PC-9 (cell line): ENCODE data around the gene ARHGAP32. TPM values are rescaled to one million over a fixed set of nuclear protein-coding genes. Genes with fewer than 3 reads are reported as not detected.
"Not testable (repeated sequence)": the region's sequence is repeated elsewhere in the genome, so short reads cannot be mapped to it uniquely, and the experiment has no call there.

Experiments used
- BruUV-seq: library from RNA; stranded (reverse); fragments of 400-500 nt; replicated peaks from 2 replicates; lab custom pipeline; 2021; lab: Mats Ljungman, UMichigan
- CTCF ChIA-PET: fragments of 300-600 bp; sonication (Branson Sonifier 250); formaldehyde crosslinking; loops from one replicate; lab custom pipeline; 2022; ENCODE audit warnings: antibody characterized with exemption; lab: Charles Lee
- POLR2A ChIA-PET: fragments of 300-600 bp; sonication (Branson Sonifier 250); formaldehyde crosslinking; loops from one replicate; lab custom pipeline; 2022; ENCODE audit warnings: antibody characterized with exemption; ENCODE audit not compliant: unreplicated experiment; lab: Charles Lee
- DNase-seq, 2 experiments: peaks; one replicate each; pipeline versions ENCODE4 v3.0.0 to v3.0.0-alpha.2; 2015 to 2022; ENCODE audit warnings: mixed read lengths in 1 of 2
- H2AFZ ChIP-seq: fragments of 200-600 bp; sonication (generic); 2 replicates; pipeline ENCODE4 v1.8.1; 2017; ENCODE audit warnings: antibody characterized with exemption
- H3F3A ChIP-seq: fragments of 200-600 bp; sonication (generic); 2 replicates; pipeline ENCODE4 v1.8.1; 2017; ENCODE audit warnings: antibody characterized with exemption, mild to moderate bottlenecking, low read depth; ENCODE audit not compliant: insufficient read depth
- H3K27ac ChIP-seq: fragments of 200-600 bp; sonication (generic); 2 replicates; pipeline ENCODE4 v1.6.1; 2016; ENCODE audit warnings: mixed run types
- H3K27me3 ChIP-seq: fragments of 200-600 bp; sonication (generic); 2 replicates; pipeline ENCODE4 v1.6.1; 2016; ENCODE audit warnings: low read depth, mixed run types; ENCODE audit not compliant: insufficient read depth
- H3K36me3 ChIP-seq: fragments of 200-600 bp; sonication (generic); 2 replicates; pipeline ENCODE4 v1.6.1; 2016; ENCODE audit warnings: low read depth, mixed run types
- H3K4me1 ChIP-seq: fragments of 200-600 bp; sonication (generic); replicated peaks from 2 replicates; pipeline ENCODE4 v1.6.1; 2016; ENCODE audit warnings: mixed run types; ENCODE audit not compliant: insufficient read depth
- H3K4me2 ChIP-seq: fragments of 200-600 bp; sonication (generic); 2 replicates; pipeline ENCODE4 v1.6.1; 2017; ENCODE audit warnings: mixed run types
- H3K4me3 ChIP-seq: fragments of 200-600 bp; sonication (generic); 2 replicates; pipeline ENCODE4 v1.6.1; 2016; ENCODE audit warnings: mixed run types
- H3K79me2 ChIP-seq: fragments of 200-600 bp; sonication (generic); 2 replicates; pipeline ENCODE4 v1.6.1; 2017; ENCODE audit warnings: low read depth, mixed run types
- H3K9me2 ChIP-seq: fragments of 200-600 bp; sonication (generic); 2 replicates; pipeline ENCODE4 v1.8.1; 2017; ENCODE audit warnings: mild to moderate bottlenecking; ENCODE audit not compliant: insufficient read depth
- H3K9me3 ChIP-seq: fragments of 200-600 bp; sonication (generic); 2 replicates; pipeline ENCODE4 v1.8.1; 2016; ENCODE audit warnings: low read depth; ENCODE audit not compliant: insufficient read depth
- H4K20me1 ChIP-seq: fragments of 200-600 bp; sonication (generic); 2 replicates; pipeline ENCODE4 v1.8.1; 2017; ENCODE audit not compliant: insufficient read depth
- EZH2 ChIP-seq: fragments of 200-600 bp; sonication (generic); IDR thresholded peaks from 2 replicates; pipeline ENCODE4 v1.8.0; 2017; ENCODE audit warnings: antibody characterized with exemption, low read depth
- intact Hi-C: fragments of 100-400 bp; cut with micrococcal nuclease; formaldehyde crosslinking; loops from one replicate; pipeline ENCODE4 v1.10.0; 2022; ENCODE audit not compliant: unreplicated experiment
- total RNA-seq: library from RNA; stranded (reverse); gene quantifications from 2 replicates; pipeline ENCODE4 v1.2.3, GENCODE V29; 2021
- TF ChIP-seq, protein P1 (sequence below): fragments of 200-600 bp; sonication (generic); conservative IDR thresholded peaks from 2 replicates; pipeline ENCODE4 v1.6.1; 2017; ENCODE audit warnings: mixed run types, antibody characterized with exemption, mild to moderate bottlenecking, moderate library complexity

Gene ARHGAP32
- total RNA-seq, 1 experiment from 2014 or later, result 35.1 TPM

DNA sequence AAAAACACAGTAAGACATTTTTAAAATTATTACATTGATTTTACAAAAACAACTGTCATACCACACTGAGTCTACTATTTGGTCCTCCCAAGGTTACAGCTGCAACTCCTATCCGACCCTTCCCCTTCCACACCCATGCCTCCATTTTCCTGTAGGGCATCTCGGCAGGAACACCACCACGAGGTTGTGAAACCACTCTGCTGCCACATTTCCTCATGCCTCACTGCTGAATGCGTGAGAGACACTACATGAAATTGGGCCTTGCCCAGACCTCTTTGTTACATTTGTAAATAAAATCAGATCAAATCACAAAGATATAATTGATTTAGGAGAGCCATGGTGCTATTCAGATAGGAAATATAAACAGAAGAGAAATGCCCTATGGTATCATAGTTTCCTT lies 2.0 kb downstream of the ARHGAP32 start:
- H3K9me2 ChIP-seq, result no peaks in the 10 kb centered on the region
- H2AFZ ChIP-seq, result peak overlapping the region; percentile 42; the same call in 1 of the 2 replicates
- H3K36me3 ChIP-seq, result no peaks in the 10 kb centered on the region
- intact Hi-C loops, result loop anchor here (5.0 to 10.0 kb wide), 3 partner anchors 87 to 678 kb away; no protein-coding TSS in a partner anchor
- peak overlapping the region; percentile 34 for H3K4me3 ChIP-seq
- peaks cover 52% of the 10 kb centered on the region for H3K79me2 ChIP-seq
- DNase-seq, result peak; percentile 43 to 79
- peak overlapping the region; percentile 89 for H3K4me2 ChIP-seq
- H3K27ac ChIP-seq, result peak overlapping the region; percentile 86
- ChIA-PET CTCF (interaction anchor here (0.5 kb wide), 1 partner anchor 177 kb away, joined by 12 read pairs; no protein-coding TSS in a partner anchor), POLR2A (no interaction called here)
- 0 out of 2 replicates have a peak, but pooled peaks cover 6% of the 10 kb centered on the region for H3K9me3 ChIP-seq
- TF ChIP-seq EZH2, result no peak
- TF ChIP-seq, protein P1, sequence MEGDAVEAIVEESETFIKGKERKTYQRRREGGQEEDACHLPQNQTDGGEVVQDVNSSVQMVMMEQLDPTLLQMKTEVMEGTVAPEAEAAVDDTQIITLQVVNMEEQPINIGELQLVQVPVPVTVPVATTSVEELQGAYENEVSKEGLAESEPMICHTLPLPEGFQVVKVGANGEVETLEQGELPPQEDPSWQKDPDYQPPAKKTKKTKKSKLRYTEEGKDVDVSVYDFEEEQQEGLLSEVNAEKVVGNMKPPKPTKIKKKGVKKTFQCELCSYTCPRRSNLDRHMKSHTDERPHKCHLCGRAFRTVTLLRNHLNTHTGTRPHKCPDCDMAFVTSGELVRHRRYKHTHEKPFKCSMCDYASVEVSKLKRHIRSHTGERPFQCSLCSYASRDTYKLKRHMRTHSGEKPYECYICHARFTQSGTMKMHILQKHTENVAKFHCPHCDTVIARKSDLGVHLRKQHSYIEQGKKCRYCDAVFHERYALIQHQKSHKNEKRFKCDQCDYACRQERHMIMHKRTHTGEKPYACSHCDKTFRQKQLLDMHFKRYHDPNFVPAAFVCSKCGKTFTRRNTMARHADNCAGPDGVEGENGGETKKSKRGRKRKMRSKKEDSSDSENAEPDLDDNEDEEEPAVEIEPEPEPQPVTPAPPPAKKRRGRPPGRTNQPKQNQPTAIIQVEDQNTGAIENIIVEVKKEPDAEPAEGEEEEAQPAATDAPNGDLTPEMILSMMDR, result no peak
- H3K27me3 ChIP-seq, result no peaks in the 10 kb centered on the region
- BruUV-seq, result no TSS peak
- H3F3A ChIP-seq, result peaks cover 28% of the 10 kb centered on the region
- H3K4me1 ChIP-seq, result peaks cover 39% of the 10 kb centered on the region
- no peaks in the 10 kb centered on the region for H4K20me1 ChIP-seq

DNA sequence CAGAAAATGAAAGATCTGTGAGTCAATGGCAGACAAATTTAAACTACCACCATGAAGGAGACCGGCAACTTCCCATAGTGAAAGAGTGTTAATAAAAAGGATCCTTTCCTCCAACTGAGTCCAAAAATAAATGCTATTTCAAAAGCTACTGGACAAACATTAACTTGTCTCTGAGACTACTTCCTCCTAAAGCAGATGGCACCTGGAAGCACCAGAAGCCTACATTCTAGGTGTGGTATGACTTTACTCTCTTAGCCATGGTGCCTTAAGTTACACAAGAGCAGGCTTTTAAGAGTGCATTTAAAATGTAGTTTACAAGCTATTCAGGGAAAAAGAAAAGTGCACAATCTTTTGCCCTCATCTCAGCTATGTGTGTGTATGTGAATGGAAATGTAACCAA lies 2.5 kb downstream of the ARHGAP32 start:
- peak overlapping the region; percentile 89 for H3K4me2 ChIP-seq
- ChIA-PET CTCF (no interaction called here), POLR2A (interaction anchor here (0.6 kb wide), 1 partner anchor 216 kb away, joined by 3 read pairs; no protein-coding TSS in a partner anchor)
- no peaks in the 10 kb centered on the region for H3K36me3 ChIP-seq
- H3K9me2 ChIP-seq, result no peaks in the 10 kb centered on the region
- H2AFZ ChIP-seq, result no peak overlapping the region
- intact Hi-C loops, result loop anchor here (5.0 to 10.0 kb wide), 3 partner anchors 88 to 677 kb away; no protein-coding TSS in a partner anchor
- H3K4me3 ChIP-seq, result peak overlapping the region; percentile 34
- TF ChIP-seq, protein P1, result no peak
- no peak for TF ChIP-seq EZH2
- DNase-seq, result peak in 1 of 2 experiments; percentile 51
- no peaks in the 10 kb centered on the region for H3K27me3 ChIP-seq
- 0 out of 2 replicates have a peak, but pooled peaks cover 6% of the 10 kb centered on the region for H3K9me3 ChIP-seq
- no peaks in the 10 kb centered on the region for H4K20me1 ChIP-seq
- H3K4me1 ChIP-seq, result peaks cover 39% of the 10 kb centered on the region
- peak overlapping the region; percentile 86 for H3K27ac ChIP-seq
- peaks cover 52% of the 10 kb centered on the region for H3K79me2 ChIP-seq
- H3F3A ChIP-seq, result peaks cover 28% of the 10 kb centered on the region
- BruUV-seq, result no TSS peak

DNA sequence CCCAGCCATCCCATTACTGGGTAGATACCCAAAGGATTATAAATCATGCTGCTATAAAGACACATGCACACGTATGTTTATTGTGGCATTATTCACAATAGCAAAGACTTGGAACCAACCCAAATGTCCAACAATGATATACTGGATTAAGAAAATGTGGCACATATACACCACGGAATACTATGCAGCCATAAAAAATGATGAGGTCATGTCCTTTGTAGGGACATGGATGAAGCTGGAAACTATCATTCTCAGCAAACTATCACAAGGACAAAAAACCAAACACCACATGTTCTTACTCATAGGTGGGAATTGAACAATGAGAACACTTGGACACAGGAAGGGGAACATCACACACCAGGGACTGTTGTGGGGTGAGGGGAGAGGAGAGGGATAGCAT lies 7.0 kb downstream of the ARHGAP32 start:
- H3K79me2 ChIP-seq, result peaks cover 29% of the 10 kb centered on the region; the same call in 1 of the 2 replicates
- DNase-seq, intact Hi-C loops, H3K27me3 ChIP-seq, H3K27ac ChIP-seq, CTCF ChIA-PET, H3F3A ChIP-seq, H2AFZ ChIP-seq, POLR2A ChIA-PET, H4K20me1 ChIP-seq, H3K4me2 ChIP-seq, H3K4me3 ChIP-seq, H3K36me3 ChIP-seq, H3K9me2 ChIP-seq, BruUV-seq, H3K9me3 ChIP-seq: not testable (repeated sequence)
- H3K4me1 ChIP-seq, result peaks cover 11% of the 10 kb centered on the region
